ENCODE results near the gene EPSTI1.

DNA sequence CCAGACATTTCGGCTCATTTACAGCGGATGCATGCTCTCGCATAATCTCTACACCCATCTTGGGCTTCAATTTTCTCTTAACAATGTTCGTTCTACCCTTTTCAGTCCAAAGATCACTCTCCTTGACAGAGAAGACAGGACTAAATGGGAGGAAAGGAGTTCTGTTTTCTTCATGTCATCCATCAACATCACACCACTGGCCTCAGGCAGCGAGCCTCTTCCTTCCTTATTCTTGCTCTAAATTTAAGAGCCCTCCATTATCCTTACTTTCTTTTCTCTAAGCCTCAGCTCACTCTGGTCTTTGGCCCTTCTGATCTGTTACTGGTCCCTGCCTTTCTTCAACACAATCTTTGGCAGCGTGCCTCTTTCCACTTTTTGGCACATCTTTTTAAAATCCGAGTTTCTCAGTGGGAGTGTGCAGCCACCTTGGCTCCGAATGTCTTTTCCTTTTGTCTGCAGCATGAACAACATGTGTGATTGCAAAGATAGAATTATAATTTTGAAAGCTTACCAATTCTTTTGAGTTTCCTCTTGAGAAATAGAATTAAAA, 111.9 kb downstream of the EPSTI1 start:
- TF ChIP-seq, protein P1, sequence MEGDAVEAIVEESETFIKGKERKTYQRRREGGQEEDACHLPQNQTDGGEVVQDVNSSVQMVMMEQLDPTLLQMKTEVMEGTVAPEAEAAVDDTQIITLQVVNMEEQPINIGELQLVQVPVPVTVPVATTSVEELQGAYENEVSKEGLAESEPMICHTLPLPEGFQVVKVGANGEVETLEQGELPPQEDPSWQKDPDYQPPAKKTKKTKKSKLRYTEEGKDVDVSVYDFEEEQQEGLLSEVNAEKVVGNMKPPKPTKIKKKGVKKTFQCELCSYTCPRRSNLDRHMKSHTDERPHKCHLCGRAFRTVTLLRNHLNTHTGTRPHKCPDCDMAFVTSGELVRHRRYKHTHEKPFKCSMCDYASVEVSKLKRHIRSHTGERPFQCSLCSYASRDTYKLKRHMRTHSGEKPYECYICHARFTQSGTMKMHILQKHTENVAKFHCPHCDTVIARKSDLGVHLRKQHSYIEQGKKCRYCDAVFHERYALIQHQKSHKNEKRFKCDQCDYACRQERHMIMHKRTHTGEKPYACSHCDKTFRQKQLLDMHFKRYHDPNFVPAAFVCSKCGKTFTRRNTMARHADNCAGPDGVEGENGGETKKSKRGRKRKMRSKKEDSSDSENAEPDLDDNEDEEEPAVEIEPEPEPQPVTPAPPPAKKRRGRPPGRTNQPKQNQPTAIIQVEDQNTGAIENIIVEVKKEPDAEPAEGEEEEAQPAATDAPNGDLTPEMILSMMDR (IDR thresholded peaks at IDR 0.05): no peak
- TF ChIP-seq POLR2A (IDR thresholded peaks at IDR 0.05): no peak
